Parathyroid adenoma (tissue), 2 donors: ENCODE results near the gene SFRP2.

Experiments
- H2AFZ ChIP-seq: fragments of 300-600 bp; sonication (generic); one replicate; pipeline ENCODE4 v1.7.0; 2017; ENCODE audit warnings: antibody characterized with exemption, mild to moderate bottlenecking
- H3K27ac ChIP-seq: fragments of 300-600 bp; sonication (generic); one replicate; pipeline ENCODE4 v1.7.0; 2017
- H3K27me3 ChIP-seq: fragments of 300-600 bp; sonication (generic); one replicate; pipeline ENCODE4 v1.7.0; 2017; ENCODE audit warnings: low read length; ENCODE audit not compliant: control insufficient read depth, insufficient read depth
- H3K36me3 ChIP-seq: fragments of 300-600 bp; sonication (generic); one replicate; pipeline ENCODE4 v1.7.0; 2017; ENCODE audit warnings: low read length; ENCODE audit not compliant: control insufficient read depth, insufficient read depth
- H3K4me1 ChIP-seq: fragments of 300-600 bp; sonication (generic); one replicate; pipeline ENCODE4 v1.7.0; 2017; ENCODE audit warnings: control low read depth
- H3K4me2 ChIP-seq: fragments of 300-600 bp; sonication (generic); one replicate; pipeline ENCODE4 v1.7.0; 2017; ENCODE audit warnings: low read length
- H3K4me3 ChIP-seq: fragments of 300-600 bp; sonication (generic); one replicate; pipeline ENCODE4 v1.7.0; 2017; ENCODE audit warnings: low read depth, low read length
- H3K79me2 ChIP-seq: fragments of 300-600 bp; sonication (generic); one replicate; pipeline ENCODE4 v1.7.0; 2017; ENCODE audit warnings: control low read depth
- H3K9ac ChIP-seq: fragments of 300-600 bp; sonication (generic); one replicate; pipeline ENCODE4 v1.7.0; 2017; ENCODE audit warnings: mild to moderate bottlenecking
- H3K9me3 ChIP-seq: fragments of 300-600 bp; sonication (generic); one replicate; pipeline ENCODE4 v1.7.0; 2017; ENCODE audit warnings: low read length; ENCODE audit not compliant: control insufficient read depth
- TF ChIP-seq, protein P1 (sequence below): fragments of 300-600 bp; sonication (generic); IDR thresholded peaks from one replicate; pipeline ENCODE4 v1.7.0; 2017; ENCODE audit warnings: antibody characterized with exemption, mild to moderate bottlenecking
- donor health status: primary hyperparathyroidism.

The SFRP2 gene

DNA sequence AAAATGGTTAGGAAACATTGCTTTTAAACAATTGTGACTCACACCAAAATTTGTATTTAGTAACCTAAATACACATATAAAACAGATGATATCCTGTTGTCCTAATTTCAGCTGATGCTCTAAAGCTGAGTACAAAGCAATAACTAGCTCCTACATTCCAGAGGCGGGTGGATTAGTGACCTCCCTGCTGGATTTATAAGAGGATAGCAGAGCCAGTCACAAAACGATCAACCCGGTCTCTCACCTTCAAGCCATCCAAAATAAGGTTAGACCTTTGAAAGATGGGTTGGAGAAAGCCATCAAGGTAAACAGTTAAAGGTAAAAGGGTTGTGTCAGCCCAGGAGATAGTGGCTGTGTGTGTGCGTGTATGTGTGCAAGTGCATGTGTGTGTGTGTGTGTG, 43.2 kb upstream of the SFRP2 start:
- Histone ChIP-seq H3K4me3 (no peak overlapping the region), H3K27ac (no peak overlapping the region), H3K4me2 (no peak overlapping the region), H3K27me3 (no peaks in the 10 kb centered on the region), H3K79me2 (no peaks in the 10 kb centered on the region), H3K4me1 (no peaks in the 10 kb centered on the region), H3K36me3 (no peaks in the 10 kb centered on the region), H3K9me3 (no peaks in the 10 kb centered on the region), H3K9ac (no peak overlapping the region), H2AFZ (no peak overlapping the region)
- TF ChIP-seq, protein P1, sequence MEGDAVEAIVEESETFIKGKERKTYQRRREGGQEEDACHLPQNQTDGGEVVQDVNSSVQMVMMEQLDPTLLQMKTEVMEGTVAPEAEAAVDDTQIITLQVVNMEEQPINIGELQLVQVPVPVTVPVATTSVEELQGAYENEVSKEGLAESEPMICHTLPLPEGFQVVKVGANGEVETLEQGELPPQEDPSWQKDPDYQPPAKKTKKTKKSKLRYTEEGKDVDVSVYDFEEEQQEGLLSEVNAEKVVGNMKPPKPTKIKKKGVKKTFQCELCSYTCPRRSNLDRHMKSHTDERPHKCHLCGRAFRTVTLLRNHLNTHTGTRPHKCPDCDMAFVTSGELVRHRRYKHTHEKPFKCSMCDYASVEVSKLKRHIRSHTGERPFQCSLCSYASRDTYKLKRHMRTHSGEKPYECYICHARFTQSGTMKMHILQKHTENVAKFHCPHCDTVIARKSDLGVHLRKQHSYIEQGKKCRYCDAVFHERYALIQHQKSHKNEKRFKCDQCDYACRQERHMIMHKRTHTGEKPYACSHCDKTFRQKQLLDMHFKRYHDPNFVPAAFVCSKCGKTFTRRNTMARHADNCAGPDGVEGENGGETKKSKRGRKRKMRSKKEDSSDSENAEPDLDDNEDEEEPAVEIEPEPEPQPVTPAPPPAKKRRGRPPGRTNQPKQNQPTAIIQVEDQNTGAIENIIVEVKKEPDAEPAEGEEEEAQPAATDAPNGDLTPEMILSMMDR: no peak

DNA sequence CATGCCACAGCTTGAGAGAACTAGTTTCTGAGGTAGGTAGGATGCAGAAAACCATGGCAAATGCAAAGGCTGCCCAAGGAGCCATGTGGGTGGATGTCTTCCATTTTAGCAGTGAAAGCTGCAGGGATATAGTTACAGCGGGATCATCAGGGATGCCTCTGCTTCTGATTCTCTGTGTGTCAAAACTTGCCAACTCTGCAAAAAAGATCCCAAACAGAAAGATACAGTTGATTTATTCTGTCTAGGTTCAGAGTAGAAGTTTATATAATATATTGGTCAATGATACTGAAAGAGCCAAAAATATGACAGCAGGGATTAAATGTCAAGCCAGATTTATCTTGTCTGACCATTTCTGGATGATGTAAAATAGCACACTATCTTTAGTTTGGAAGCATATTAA, 42.4 kb upstream of the SFRP2 start:
- H3K36me3 ChIP-seq: no peaks in the 10 kb centered on the region
- no peaks in the 10 kb centered on the region for H3K79me2 ChIP-seq
- no peaks in the 10 kb centered on the region for H3K9me3 ChIP-seq
- H3K4me3 ChIP-seq: no peak overlapping the region
- TF ChIP-seq, protein P1: no peak
- no peak overlapping the region for H2AFZ ChIP-seq
- no peak overlapping the region for H3K27ac ChIP-seq
- H3K4me1 ChIP-seq: no peaks in the 10 kb centered on the region
- no peak overlapping the region for H3K9ac ChIP-seq
- no peak overlapping the region for H3K4me2 ChIP-seq
- no peaks in the 10 kb centered on the region for H3K27me3 ChIP-seq

DNA sequence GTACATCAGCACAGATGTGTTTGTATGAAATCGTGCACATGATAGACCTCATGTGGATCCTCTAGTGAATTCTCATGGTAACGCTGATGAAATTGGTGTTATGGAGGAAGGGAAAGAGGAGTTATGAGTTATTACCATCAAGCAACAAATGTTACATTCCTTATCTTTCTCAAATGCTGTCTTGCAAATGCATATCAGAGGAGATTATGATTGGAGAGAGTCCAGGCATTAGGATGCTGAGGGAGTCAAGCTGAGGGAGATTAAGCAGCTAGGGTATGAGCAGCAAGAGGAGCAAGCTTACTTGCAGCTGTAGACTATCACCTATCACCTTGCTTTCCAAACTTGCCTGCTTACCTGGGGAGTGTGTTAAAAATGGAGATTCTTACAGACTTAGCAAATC, 36.8 kb upstream of the SFRP2 start:
- Histone ChIP-seq H3K4me3 (no peak overlapping the region), H3K9ac (no peak overlapping the region), H3K9me3 (no peaks in the 10 kb centered on the region), H2AFZ (no peak overlapping the region), H3K79me2 (no peaks in the 10 kb centered on the region), H3K27ac (no peak overlapping the region), H3K36me3 (no peaks in the 10 kb centered on the region), H3K27me3 (no peaks in the 10 kb centered on the region), H3K4me2 (no peak overlapping the region), H3K4me1 (no peaks in the 10 kb centered on the region)
- TF ChIP-seq, protein P1: no peak

DNA sequence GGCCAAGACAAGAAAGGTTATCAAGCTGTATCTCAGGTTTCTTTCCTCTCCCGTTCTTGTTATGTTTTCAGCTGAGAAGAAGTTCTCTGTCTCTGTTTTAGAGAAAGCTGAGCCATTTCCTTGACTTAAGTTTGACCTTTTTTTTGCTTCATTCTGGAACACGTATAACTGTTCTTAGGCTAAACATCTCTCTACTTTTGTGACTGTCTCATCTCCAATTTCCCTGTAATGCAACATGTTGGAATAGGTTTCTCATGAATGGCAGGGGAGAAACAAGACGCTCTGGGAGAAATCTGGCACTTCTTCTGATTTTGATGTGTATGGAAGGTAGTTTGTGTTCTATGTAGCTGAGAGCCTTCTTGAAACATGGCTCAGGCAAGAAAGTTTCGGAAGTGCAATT, 36.2 kb upstream of the SFRP2 start:
- Histone ChIP-seq H3K9me3 (no peaks in the 10 kb centered on the region), H3K27ac (no peak overlapping the region), H3K36me3 (no peaks in the 10 kb centered on the region), H3K4me2 (no peak overlapping the region), H3K9ac (no peak overlapping the region), H3K79me2 (no peaks in the 10 kb centered on the region), H3K4me3 (no peak overlapping the region), H3K27me3 (no peaks in the 10 kb centered on the region), H3K4me1 (no peaks in the 10 kb centered on the region), H2AFZ (no peak overlapping the region)
- TF ChIP-seq, protein P1: no peak

DNA sequence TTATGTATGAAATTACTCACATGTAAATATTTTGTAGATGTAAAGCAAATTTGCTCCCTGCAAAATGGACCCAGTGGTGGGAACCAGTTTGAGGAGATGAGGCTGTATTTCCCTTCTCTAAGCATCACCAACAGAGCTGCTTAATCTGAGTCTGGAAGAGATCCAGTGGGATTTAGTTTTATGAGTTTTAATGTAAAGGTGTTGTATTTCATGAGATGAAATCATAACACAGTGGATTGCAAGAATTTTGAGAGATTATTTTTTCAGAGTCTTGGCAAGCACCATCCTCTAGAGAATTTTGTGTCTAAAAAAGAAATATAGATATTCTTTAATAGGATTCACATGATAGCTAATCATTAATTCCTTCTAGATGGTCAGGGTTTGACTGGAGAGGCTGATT, 35.6 kb upstream of the SFRP2 start:
- Histone ChIP-seq H3K4me2 (no peak overlapping the region), H3K4me1 (no peaks in the 10 kb centered on the region), H3K27me3 (no peaks in the 10 kb centered on the region), H2AFZ (no peak overlapping the region), H3K9me3 (no peaks in the 10 kb centered on the region), H3K27ac (no peak overlapping the region), H3K36me3 (no peaks in the 10 kb centered on the region), H3K9ac (no peak overlapping the region), H3K4me3 (no peak overlapping the region), H3K79me2 (no peaks in the 10 kb centered on the region)
- TF ChIP-seq, protein P1: no peak
